ENCODE data around the gene TSFM. TPM values are rescaled to one million over a fixed set of nuclear protein-coding genes. Genes with fewer than 3 reads are reported as not detected.

The TSFM gene
- total RNA-seq, 6 donors from 2014 or later: 5.0 to 34.0 (median 22.8) TPM

GRCh38 chr12:57803319-57803893, 20.8 kb downstream of the TSFM start:
- Histone ChIP-seq H3K4me1 (peaks cover 0 to 11% (median 4%) of the 10 kb centered on the region in 4 donors), H3K27ac (peak overlapping the region in 3 of 4 donors; percentile 34 to 66 (median 66)), H3K27me3 (no peaks in the 10 kb centered on the region), H3K36me3 (peaks cover 6 to 88% (median 74%) of the 10 kb centered on the region in 4 donors), H3K9me3 (no peaks in the 10 kb centered on the region), H3K4me3 (no peak overlapping the region)
- WGBS, 2 donors: 58 to 60% methylated on average over 9 of the region's 9 CpGs
- DNase-seq (no peak), ATAC-seq (ENCODE audit: low FRiP score in 2 of 2) (peak in 1 of 2 donors; percentile 71)
- TF ChIP-seq, protein P1, sequence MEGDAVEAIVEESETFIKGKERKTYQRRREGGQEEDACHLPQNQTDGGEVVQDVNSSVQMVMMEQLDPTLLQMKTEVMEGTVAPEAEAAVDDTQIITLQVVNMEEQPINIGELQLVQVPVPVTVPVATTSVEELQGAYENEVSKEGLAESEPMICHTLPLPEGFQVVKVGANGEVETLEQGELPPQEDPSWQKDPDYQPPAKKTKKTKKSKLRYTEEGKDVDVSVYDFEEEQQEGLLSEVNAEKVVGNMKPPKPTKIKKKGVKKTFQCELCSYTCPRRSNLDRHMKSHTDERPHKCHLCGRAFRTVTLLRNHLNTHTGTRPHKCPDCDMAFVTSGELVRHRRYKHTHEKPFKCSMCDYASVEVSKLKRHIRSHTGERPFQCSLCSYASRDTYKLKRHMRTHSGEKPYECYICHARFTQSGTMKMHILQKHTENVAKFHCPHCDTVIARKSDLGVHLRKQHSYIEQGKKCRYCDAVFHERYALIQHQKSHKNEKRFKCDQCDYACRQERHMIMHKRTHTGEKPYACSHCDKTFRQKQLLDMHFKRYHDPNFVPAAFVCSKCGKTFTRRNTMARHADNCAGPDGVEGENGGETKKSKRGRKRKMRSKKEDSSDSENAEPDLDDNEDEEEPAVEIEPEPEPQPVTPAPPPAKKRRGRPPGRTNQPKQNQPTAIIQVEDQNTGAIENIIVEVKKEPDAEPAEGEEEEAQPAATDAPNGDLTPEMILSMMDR (IDR thresholded peaks at IDR 0.05): peak; percentile 50 to 77 (median 70)
- no peak for TF ChIP-seq EP300 (IDR thresholded peaks at IDR 0.05)

DNA sequence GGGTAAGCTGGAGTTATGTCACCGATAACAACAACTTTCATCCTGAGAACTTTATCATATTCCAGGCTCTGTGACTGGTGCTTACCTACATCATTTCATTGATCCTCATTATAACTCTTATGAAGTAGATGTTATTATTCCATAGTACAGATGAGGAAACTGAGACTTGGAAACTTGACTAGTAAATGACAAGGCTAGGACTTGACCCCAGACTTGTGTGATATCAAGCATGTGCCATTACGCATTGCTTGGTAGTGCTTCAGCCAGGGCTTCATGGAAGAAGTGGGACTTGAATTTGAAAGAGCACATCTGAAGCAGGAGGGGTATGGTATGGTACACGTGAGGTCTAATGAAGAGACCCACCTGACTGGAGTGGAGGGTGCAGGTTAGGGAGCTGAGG, 24.1 kb downstream of the TSFM start:
- ATAC-seq (ENCODE audit: low FRiP score in 2 of 2) (no peak), DNase-seq (no peak)
- Histone ChIP-seq H3K27me3 (no peaks in the 10 kb centered on the region), H3K9me3 (no peaks in the 10 kb centered on the region), H3K4me1 (peaks cover 0 to 5% (median 4%) of the 10 kb centered on the region in 4 donors), H3K27ac (no peak overlapping the region), H3K4me3 (no peak overlapping the region), H3K36me3 (peaks cover 13 to 89% (median 73%) of the 10 kb centered on the region in 4 donors)
- TF ChIP-seq EP300 (IDR thresholded peaks at IDR 0.05) (no peak), POLR2A (IDR thresholded peaks at IDR 0.05) (no peak), POLR2AphosphoS5 (IDR thresholded peaks at IDR 0.05) (no peak)
- TF ChIP-seq, protein P1 (IDR thresholded peaks at IDR 0.05): no peak
- WGBS, 2 donors: 92 to 100% methylated on average over 3 of the region's 3 CpGs

DNA sequence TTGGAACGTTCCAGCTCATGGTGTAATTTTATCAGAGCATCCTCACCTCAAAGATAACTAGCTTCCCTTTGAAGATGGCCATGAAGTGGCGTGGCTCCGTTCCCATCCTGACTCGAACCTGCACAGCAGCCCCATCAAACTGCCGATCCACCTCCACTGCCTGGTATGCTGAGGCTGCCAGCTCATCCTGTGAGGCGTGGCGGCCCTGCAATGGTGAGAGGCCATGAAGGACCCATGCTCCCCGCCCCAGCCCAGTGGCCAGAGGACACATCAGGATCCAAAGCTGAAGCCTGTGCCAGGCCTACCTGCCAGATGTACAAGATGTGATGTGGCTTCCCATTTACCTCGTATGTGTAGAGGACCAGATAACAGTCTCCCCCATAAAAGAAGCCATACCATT, 24.7 kb downstream of the TSFM start:
- Histone ChIP-seq H3K4me3 (no peak overlapping the region), H3K27ac (no peak overlapping the region), H3K27me3 (no peaks in the 10 kb centered on the region), H3K9me3 (no peaks in the 10 kb centered on the region), H3K36me3 (peaks cover 13 to 83% (median 73%) of the 10 kb centered on the region in 4 donors), H3K4me1 (peaks cover 0 to 5% (median 4%) of the 10 kb centered on the region in 4 donors)
- no peak for ATAC-seq (ENCODE audit: low FRiP score in 2 of 2)
- peak in 1 of 2 donors; percentile 48 for DNase-seq
- WGBS, 2 donors: 87 to 93% methylated on average over 5 to 9 of the region's 9 CpGs
- TF ChIP-seq POLR2A (IDR thresholded peaks at IDR 0.05): no peak

- 89 to 93% methylated on average over 4 to 5 of the region's 5 CpGs for WGBS, 2 donors
- Histone ChIP-seq H3K27me3 (no peaks in the 10 kb centered on the region), H3K4me3 (no peak overlapping the region), H3K9me3 (no peaks in the 10 kb centered on the region), H3K4me1 (peaks cover 3 to 6% (median 4%) of the 10 kb centered on the region in 4 donors), H3K27ac (no peak overlapping the region), H3K36me3 (peaks cover 13 to 82% (median 68%) of the 10 kb centered on the region in 4 donors)
- no peak for ATAC-seq (ENCODE audit: low FRiP score in 2 of 2)
- DNase-seq: no peak
- TF ChIP-seq, protein P1 (IDR thresholded peaks at IDR 0.05): no peak
- TF ChIP-seq POLR2A (IDR thresholded peaks at IDR 0.05) (no peak), EP300 (IDR thresholded peaks at IDR 0.05) (no peak), POLR2AphosphoS5 (IDR thresholded peaks at IDR 0.05) (no peak)
These were observed 25.8 kb downstream of the TSFM start for GRCh38 chr12:57808351-57808750.

GRCh38 chr12:57809425-57809824, 26.8 kb downstream of the TSFM start:
- TF ChIP-seq POLR2AphosphoS5 (IDR thresholded peaks at IDR 0.05): no peak
- TF ChIP-seq EP300 (IDR thresholded peaks at IDR 0.05): no peak
- TF ChIP-seq, protein P1 (IDR thresholded peaks at IDR 0.05): no peak
- TF ChIP-seq POLR2A (IDR thresholded peaks at IDR 0.05): no peak
- WGBS, 2 donors: 82 to 87% methylated on average over 3 of the region's 3 CpGs
- no peak for DNase-seq
- no peak overlapping the region for H3K27ac ChIP-seq
- no peaks in the 10 kb centered on the region for H3K9me3 ChIP-seq
- no peaks in the 10 kb centered on the region for H3K27me3 ChIP-seq
- H3K4me3 ChIP-seq: no peak overlapping the region
- ATAC-seq (ENCODE audit: low FRiP score in 2 of 2): no peak
- H3K36me3 ChIP-seq: peaks cover 13 to 77% (median 66%) of the 10 kb centered on the region in 4 donors
- H3K4me1 ChIP-seq: peaks cover 0 to 7% (median 5%) of the 10 kb centered on the region in 4 donors
